H1 (cell line): Measurements from ENCODE around the gene NGEF. TPM values are rescaled to one million over a fixed set of nuclear protein-coding genes. Genes with fewer than 3 reads are reported as not detected.

ENCODE experiments used
- CTCF ChIA-PET: fragments of 300-600 bp; sonication (Branson Sonifier 250); formaldehyde crosslinking; loops from one replicate; lab custom pipeline; 2021; ENCODE audit not compliant: partially characterized antibody; lab: Charles Lee
- POLR2A ChIA-PET: fragments of 300-600 bp; sonication (Branson Sonifier 250); formaldehyde crosslinking; loops from one replicate; lab custom pipeline; 2021; ENCODE audit warnings: inconsistent platforms; ENCODE audit not compliant: partially characterized antibody; lab: Charles Lee
- DNase-seq, 2 experiments: peaks; one replicate each; pipeline versions ENCODE4 v3.0.0 to v3.0.0-alpha.2; 2010 to 2022; ENCODE audit warnings: low spot score in 2 of 2, low read depth in 1 of 2, mixed read lengths in 1 of 2
- FAIRE-seq: peaks from 2 replicates; lab custom pipeline; 2011; peaks lifted over from hg19 to GRCh38; lab: Jason Lieb, UNC
- H2AFZ ChIP-seq: 2 replicates; pipeline ENCODE4 v1.8.1; 2012; ENCODE audit warnings: low read length, inconsistent platforms
- H2AK5ac ChIP-seq: 2 replicates; pipeline ENCODE4 v1.6.1; 2013; ENCODE audit warnings: low read depth, low read length
- H2BK120ac ChIP-seq: replicated peaks from 2 replicates; pipeline ENCODE3; 2013; ENCODE audit warnings: low read depth, low read length, inconsistent platforms
- H2BK12ac ChIP-seq: 2 replicates; pipeline ENCODE4 v1.6.1; 2013; ENCODE audit warnings: low read depth, low read length
- H2BK15ac ChIP-seq: 2 replicates; pipeline ENCODE4 v1.6.1; 2013; ENCODE audit warnings: low read length
- H2BK20ac ChIP-seq: 2 replicates; pipeline ENCODE4 v1.6.1; 2013; ENCODE audit warnings: low read length
- H2BK5ac ChIP-seq: 2 replicates; pipeline ENCODE4 v1.6.1; 2013; ENCODE audit warnings: low read depth, low read length
- H3K14ac ChIP-seq: 2 replicates; pipeline ENCODE4 v1.6.1; 2013; ENCODE audit warnings: inconsistent platforms; ENCODE audit not compliant: insufficient read length
- H3K18ac ChIP-seq: 2 replicates; pipeline ENCODE4 v1.6.1; 2013; ENCODE audit warnings: low read length; ENCODE audit errors: extremely low read depth
- H3K23ac ChIP-seq: 2 replicates; pipeline ENCODE4 v1.6.1; 2013; ENCODE audit warnings: inconsistent platforms; ENCODE audit not compliant: insufficient read length
- H3K23me2 ChIP-seq: 2 replicates; pipeline ENCODE4 v1.6.1; 2013; ENCODE audit warnings: low read depth, low read length
- H3K27ac ChIP-seq: 2 replicates; pipeline ENCODE4 v1.6.1; 2011; ENCODE audit warnings: low read depth, low read length, inconsistent platforms
- H3K27me3 ChIP-seq, 4 experiments: replicated peaks in 1 of 4; 1 replicate in 1 of 4; 2 replicates in 3 of 4; pipeline versions ENCODE4 v1.6.1 to v1.8.1; 2011 to 2013; ENCODE audit warnings: low read length in 3 of 4, mild to moderate bottlenecking in 3 of 4, inconsistent platforms in 2 of 4, mixed read lengths in 2 of 4, moderate library complexity in 1 of 4; ENCODE audit not compliant: control insufficient read depth in 3 of 4, insufficient read depth in 3 of 4; ENCODE audit errors: extremely low read depth in 1 of 4
- H3K36me3 ChIP-seq, 4 experiments: 2 replicates each; pipeline versions ENCODE4 v1.6.1 to v1.8.1; 2011 to 2013; ENCODE audit warnings: mild to moderate bottlenecking in 4 of 4, low read length in 3 of 4, moderate library complexity in 2 of 4, control low read depth in 1 of 4, inconsistent platforms in 1 of 4; ENCODE audit not compliant: insufficient read depth in 4 of 4, control insufficient read depth in 2 of 4
- H3K4ac ChIP-seq: replicated peaks from 2 replicates; pipeline ENCODE3; 2013; ENCODE audit warnings: low read length, low read depth, mixed read lengths, inconsistent platforms; ENCODE audit not compliant: insufficient read length
- H3K4me1 ChIP-seq, 4 experiments: replicated peaks in 1 of 4; 1 replicate in 1 of 4; 2 replicates in 3 of 4; pipeline versions ENCODE4 v1.6.1 to v1.8.1; 2011 to 2013; ENCODE audit warnings: low read length in 3 of 4, inconsistent platforms in 2 of 4, mixed read lengths in 1 of 4; ENCODE audit not compliant: insufficient read depth in 4 of 4, control insufficient read depth in 3 of 4
- H3K4me2 ChIP-seq, 2 experiments: 2 replicates each; pipeline versions ENCODE4 v1.6.1 to v1.8.1; 2011 to 2013; ENCODE audit warnings: low read depth in 2 of 2, low read length in 2 of 2, control low read depth in 1 of 2, inconsistent platforms in 1 of 2, mild to moderate bottlenecking in 1 of 2; ENCODE audit not compliant: insufficient read depth in 1 of 2
- H3K4me3 ChIP-seq, 4 experiments: fragments of 200-600, 300-600 bp in 1 of 4; sonication (generic), shearing (Covaris generic), sonication (Bioruptor Twin) in 1 of 4; 2 replicates each; pipeline versions ENCODE4 v1.5.1 to v1.8.1; 2011 to 2016; ENCODE audit warnings: low read length in 4 of 4, low read depth in 3 of 4, control low read depth in 2 of 4, inconsistent platforms in 2 of 4, mild to moderate bottlenecking in 2 of 4, mixed read lengths in 1 of 4, moderate library complexity in 1 of 4; ENCODE audit not compliant: insufficient read depth in 2 of 4; ENCODE audit errors: extremely low read depth in 1 of 4
- H3K56ac ChIP-seq: replicated peaks from 2 replicates; pipeline ENCODE3; 2013; ENCODE audit warnings: low read depth, mild to moderate bottlenecking, mixed read lengths, low read length, inconsistent platforms; ENCODE audit not compliant: insufficient read length
- H3K79me1 ChIP-seq: 2 replicates; pipeline ENCODE4 v1.6.1; 2013; ENCODE audit warnings: low read depth, low read length, control low read depth
- H3K79me2 ChIP-seq, 2 experiments: 2 replicates each; pipeline versions ENCODE4 v1.6.1 to v1.8.1; 2012 to 2013; ENCODE audit warnings: low read length in 2 of 2, mild to moderate bottlenecking in 2 of 2, inconsistent platforms in 1 of 2; ENCODE audit not compliant: insufficient read depth in 2 of 2, control insufficient read depth in 1 of 2
- H3K9ac ChIP-seq, 4 experiments: replicated peaks in 1 of 4; 1 replicate in 1 of 4; 2 replicates in 3 of 4; pipeline versions ENCODE4 v1.6.1 to v1.8.1; 2011 to 2013; ENCODE audit warnings: low read depth in 3 of 4, low read length in 3 of 4, control low read depth in 2 of 4, mild to moderate bottlenecking in 2 of 4, moderate library complexity in 2 of 4, inconsistent platforms in 1 of 4; ENCODE audit errors: extremely low read depth in 1 of 4
- H3K9me3 ChIP-seq, 2 experiments: 2 replicates each; pipeline versions ENCODE4 v1.6.1 to v1.8.1; 2012 to 2013; ENCODE audit warnings: mild to moderate bottlenecking in 2 of 2, moderate library complexity in 2 of 2, control low read depth in 1 of 2, inconsistent platforms in 1 of 2, low read depth in 1 of 2, low read length in 1 of 2, mixed read lengths in 1 of 2; ENCODE audit not compliant: insufficient read depth in 2 of 2
- H4K20me1 ChIP-seq, 2 experiments: replicated peaks in 1 of 2; 2 replicates each; pipeline versions ENCODE3 to v1.8.1; 2011 to 2013; ENCODE audit warnings: inconsistent platforms in 2 of 2, low read length in 2 of 2, mild to moderate bottlenecking in 1 of 2; ENCODE audit not compliant: insufficient read depth in 2 of 2, control insufficient read depth in 1 of 2
- H4K5ac ChIP-seq: 2 replicates; pipeline ENCODE4 v1.6.1; 2013; ENCODE audit warnings: low read length, low read depth, mixed read lengths, inconsistent platforms; ENCODE audit not compliant: insufficient read length
- H4K8ac ChIP-seq: 2 replicates; pipeline ENCODE4 v1.8.0; 2013; ENCODE audit warnings: mild to moderate bottlenecking, moderate library complexity, low read length, inconsistent platforms; ENCODE audit not compliant: insufficient read depth; ENCODE audit errors: extremely low read depth
- H4K91ac ChIP-seq: replicated peaks from 2 replicates; pipeline ENCODE3; 2013; ENCODE audit warnings: low read length, mixed read lengths, inconsistent platforms; ENCODE audit not compliant: insufficient read length
- CTCF ChIP-seq, 3 experiments: IDR thresholded peaks; 1 replicate in 2 of 3; 2 replicates in 1 of 3; pipeline versions ENCODE4 v1.5.1 to v1.6.1; 2011; ENCODE audit warnings: low read length in 3 of 3, mild to moderate bottlenecking in 3 of 3, inconsistent platforms in 2 of 3, low read depth in 1 of 3, moderate library complexity in 1 of 3; ENCODE audit not compliant: insufficient read depth in 1 of 3; ENCODE audit errors: control extremely low read depth in 1 of 3
- KDM1A ChIP-seq: fragments of 200-600, 300-600 bp; sonication (generic); IDR thresholded peaks from 2 replicates; pipeline ENCODE4 v1.7.1; 2016; ENCODE audit warnings: mild to moderate bottlenecking, low read length, borderline replicate concordance
- RAD21 ChIP-seq, 2 experiments: IDR thresholded peaks in 1 of 2; conservative IDR thresholded peaks in 1 of 2; 2 replicates each; pipeline ENCODE4 v1.6.1; 2011; ENCODE audit warnings: low read depth in 2 of 2, low read length in 2 of 2, improper control_type of control experiment in 1 of 2, inconsistent platforms in 1 of 2, mild to moderate bottlenecking in 1 of 2, moderate library complexity in 1 of 2
- TEAD4 ChIP-seq: IDR thresholded peaks from 2 replicates; pipeline ENCODE4 v1.6.1; 2012; ENCODE audit warnings: low read depth, low read length, inconsistent platforms, mixed read lengths
- WGBS, 2 experiments: shearing (Covaris generic) in 1 of 2; methylation state at CpG; one replicate each; pipeline versions ENCODE4 v1.1.6 to v1.1.7; 2013 to 2015; ENCODE audit warnings: low lambda C conversion rate in 2 of 2, mixed read lengths in 2 of 2, inconsistent platforms in 1 of 2, low coverage in 1 of 2, missing lambda C conversion rate in 1 of 2; ENCODE audit not compliant: insufficient replicate concordance in 2 of 2, insufficient coverage in 1 of 2, insufficient read length in 1 of 2; ENCODE audit errors: extremely low coverage in 1 of 2, missing lambda C conversion rate in 1 of 2; 5-methylcytosine and 5-hydroxymethylcytosine counted together
- polyA plus RNA-seq, 7 experiments: library from polyadenylated mRNA; depleted of rRNA in 3 of 7; stranded (reverse) in 5 of 7; unstranded in 2 of 7; fragments of >200 nt in 5 of 7; fragments of 200-250 nt in 2 of 7; gene quantifications; 1 replicate in 5 of 7; 2 replicates in 1 of 7; 4 replicates in 1 of 7; pipeline versions ENCODE4 v1.2.1 to v1.2.3, GENCODE V29; 2011 to 2013; ENCODE audit warnings: missing spikeins in 2 of 7, mixed read lengths in 2 of 7
- total RNA-seq: library from RNA; stranded (reverse); fragmentation: NEBNext Ultra II Directional; extraction: Animal tissue kit (Norgen Biotek cat#: 25700); gene quantifications from 2 replicates; pipeline ENCODE4 v1.2.1, GENCODE V29; 2021

NGEF gene
- total and polyA plus RNA-seq, 2 of the 8 experiments (the other 6 are each of a cell fraction or from before 2014, with no cell fraction given): 2.7 to 3.2 TPM

GRCh38 chr2:233061591-233062450, 48.8 kb upstream of the NGEF start:
- 77% methylated on average over 12 of the region's 12 CpGs; no CpG with 5 or more reads in 1 of the 2 experiments for WGBS, 2 experiments
- Histone ChIP-seq H3K36me3 (no peaks in the 10 kb centered on the region), H2BK5ac (no peak overlapping the region), H4K8ac (no peak overlapping the region), H3K56ac (no peak overlapping the region), H3K23me2 (no peaks in the 10 kb centered on the region), H3K9ac (no peak overlapping the region), H3K79me1 (no peaks in the 10 kb centered on the region), H4K20me1 (no peaks in the 10 kb centered on the region), H2BK20ac (0 out of 2 replicates have a peak overlapping the region, but pooled peaks have one; percentile 48), H3K9me3 (no peaks in the 10 kb centered on the region), H2BK12ac (no peak overlapping the region), H3K18ac (no peak overlapping the region; the same call in 1 of the 2 replicates), H2AFZ (no peak overlapping the region), H2AK5ac (no peak overlapping the region; the same call in 1 of the 2 replicates), H2BK15ac (no peak overlapping the region), H3K4me3 (no peak overlapping the region), H3K27ac (no peak overlapping the region), H3K4me1 (peaks cover 0 to 10% (median 4%) of the 10 kb centered on the region in 4 experiments; a peak in 4 of 7 replicates), H3K23ac (no peak overlapping the region), H3K4ac (no peak overlapping the region), H4K5ac (no peak overlapping the region), H2BK120ac (no peak overlapping the region)
- no peak for FAIRE-seq
- POLR2A ChIA-PET: interaction anchor here (1.4 kb wide), 1 partner anchor 11 kb away, joined by 3 read pairs; no protein-coding TSS in a partner anchor
- CTCF ChIA-PET: interaction anchor here (0.6 to 4.6 kb wide), 20 partner anchors 8 to 916 kb away, joined by 3 to 32 read pairs (median 4); no protein-coding TSS in a partner anchor
- TF ChIP-seq KDM1A: 0 out of 2 replicates have a peak, but pooled peaks have one; percentile 19
- peak in 1 of 2 experiments; percentile 32; a peak in 1 of 4 replicates for TF ChIP-seq RAD21 (IDR thresholded peaks at IDR 0.05 in 1 of 2, conservative IDR thresholded peaks at IDR 0.05 in 1 of 2; ENCODE audit: low read depth in 2 of 2, low read length in 2 of 2)
- peak; percentile 41 to 57 (median 43) for TF ChIP-seq CTCF (IDR thresholded peaks at IDR 0.05; ENCODE audit: control extremely low read depth in 1 of 3, insufficient read depth in 1 of 3, low read depth in 1 of 3, low read length in 3 of 3)
- no peak for TF ChIP-seq TEAD4
- TF ChIP-seq, all 59 proteins: peak for 3
- Histone ChIP-seq H3K79me2 (no peaks in the 10 kb centered on the region), H3K4me2 (no peak overlapping the region), H3K14ac (no peak overlapping the region), H3K27me3 (no peaks in the 10 kb centered on the region; a peak in 1 of 7 replicates), H4K91ac (no peak overlapping the region)
- DNase-seq: no peak
